Activated CD4-positive, alpha-beta T cell treated with anti-CD3 and anti-CD28 coated beads, Interleukin-2, amount 10 ng/mL, durations not matched to agents 7 days and 5 days (primary cell): ENCODE data around the gene SLC5A10. TPM values are rescaled to one million over a fixed set of nuclear protein-coding genes. Genes with fewer than 3 reads are reported as not detected.

ENCODE experiments used
- CTCF ChIA-PET: fragments of 350-600 bp; sonication (Branson Sonifier 250); formaldehyde crosslinking; loops from one replicate; lab custom pipeline; 2021; ENCODE audit warnings: antibody characterized with exemption; lab: Charles Lee
- POLR2A ChIA-PET: fragments of 350-600 bp; sonication (Branson Sonifier 250); formaldehyde crosslinking; loops from one replicate; lab custom pipeline; 2021; ENCODE audit warnings: antibody characterized with exemption; lab: Charles Lee
- DNase-seq: peaks from one replicate; pipeline ENCODE4 v3.0.0-alpha.2; 2020
- H3K27ac Mint-ChIP-seq: one replicate; pipeline ENCODE4 v1.8.0; 2021; ENCODE audit warnings: mild to moderate bottlenecking, moderate library complexity, mixed read lengths
- H3K27me3 Mint-ChIP-seq: one replicate; pipeline ENCODE4 v1.8.0; 2021; ENCODE audit warnings: mixed read lengths
- H3K36me3 Mint-ChIP-seq: one replicate; pipeline ENCODE4 v1.8.0; 2021; ENCODE audit warnings: low read depth, mixed read lengths
- H3K4me1 Mint-ChIP-seq: one replicate; pipeline ENCODE4 v1.8.0; 2021; ENCODE audit warnings: mixed read lengths
- H3K4me3 Mint-ChIP-seq: one replicate; pipeline ENCODE4 v1.8.0; 2021; ENCODE audit warnings: mild to moderate bottlenecking, moderate library complexity, mixed read lengths
- H3K9me3 Mint-ChIP-seq: one replicate; pipeline ENCODE4 v1.8.0; 2021; ENCODE audit warnings: mixed read lengths
- total RNA-seq, 2 experiments: library from RNA; stranded (reverse); gene quantifications; one replicate each; pipeline ENCODE4 v1.2.3, GENCODE V29; 2021

The SLC5A10 gene
- total RNA-seq, 2 experiments from 2014 or later: not detected

- H3K4me1 Mint-ChIP-seq: peaks cover 3% of the 10 kb centered on the region
- DNase-seq: no peak
- no peak overlapping the region for H3K4me3 Mint-ChIP-seq
- ChIA-PET CTCF (interaction anchor here (0.6 to 1.4 kb wide), 3 partner anchors 14 to 26 kb away, joined by 3 to 4 read pairs (median 3); no protein-coding TSS in a partner anchor), POLR2A (no interaction called here)
- no peaks in the 10 kb centered on the region for H3K36me3 Mint-ChIP-seq
- H3K27me3 Mint-ChIP-seq: no peaks in the 10 kb centered on the region
- no peak overlapping the region for H3K27ac Mint-ChIP-seq
- H3K9me3 Mint-ChIP-seq: no peaks in the 10 kb centered on the region
These were observed 29.3 kb downstream of the SLC5A10 start for GRCh38 chr17:18981335-18981641.

- H3K36me3 Mint-ChIP-seq: no peaks in the 10 kb centered on the region
- peaks cover 5% of the 10 kb centered on the region for H3K4me1 Mint-ChIP-seq
- H3K9me3 Mint-ChIP-seq: no peaks in the 10 kb centered on the region
- H3K27ac Mint-ChIP-seq: no peak overlapping the region
- H3K4me3 Mint-ChIP-seq: no peak overlapping the region
- no peaks in the 10 kb centered on the region for H3K27me3 Mint-ChIP-seq
- DNase-seq: no peak
- ChIA-PET CTCF (interaction anchor here (0.6 to 1.4 kb wide), 2 partner anchors 21 to 27 kb away, joined by 3 to 4 read pairs; no protein-coding TSS in a partner anchor), POLR2A (no interaction called here)
These were observed 29.9 kb downstream of the SLC5A10 start for GRCh38 chr17:18981642-18982424.

- POLR2A ChIA-PET: no interaction called here
- H3K27me3 Mint-ChIP-seq: no peaks in the 10 kb centered on the region
- H3K4me3 Mint-ChIP-seq: no peak overlapping the region
These were observed 32.5 kb downstream of the SLC5A10 start for GRCh38 chr17:18984273-18985114.

GRCh38 chr17:18985475-18985874 is 33.5 kb downstream of the SLC5A10 start:
- CTCF ChIA-PET: interaction anchor here (1.1 to 3.2 kb wide), 5 partner anchors 9 to 118 kb away, joined by 3 to 13 read pairs (median 3); no protein-coding TSS in a partner anchor
- Mint-ChIP-seq H3K4me3 (no peak overlapping the region), H3K27ac (no peak overlapping the region)

More at GRCh38 chr17:18984273-18985114, 32.5 kb downstream of the SLC5A10 start:
- peaks cover 13% of the 10 kb centered on the region for H3K4me1 Mint-ChIP-seq
- peaks cover 3% of the 10 kb centered on the region for H3K36me3 Mint-ChIP-seq
- DNase-seq: no peak
- no peaks in the 10 kb centered on the region for H3K9me3 Mint-ChIP-seq
- CTCF ChIA-PET: interaction anchor here (0.5 to 3.2 kb wide), 6 partner anchors 8 to 117 kb away, joined by 3 to 13 read pairs (median 4); no protein-coding TSS in a partner anchor
- H3K27ac Mint-ChIP-seq: peak overlapping the region; percentile 13

GRCh38 chr17:18986541-18987229 is 34.7 kb downstream of the SLC5A10 start:
- ChIA-PET POLR2A (no interaction called here), CTCF (interaction anchor here (0.9 to 3.2 kb wide), 3 partner anchors 10 to 18 kb away, joined by 3 to 13 read pairs (median 3); partner anchors contain the start of gene FAM83G)
- DNase-seq: no peak

More at GRCh38 chr17:18985475-18985874, 33.5 kb downstream of the SLC5A10 start:
- POLR2A ChIA-PET: no interaction called here
- Mint-ChIP-seq H3K36me3 (peaks cover 3% of the 10 kb centered on the region), H3K9me3 (no peaks in the 10 kb centered on the region), H3K27me3 (no peaks in the 10 kb centered on the region), H3K4me1 (peaks cover 13% of the 10 kb centered on the region)
- DNase-seq: no peak

GRCh38 chr17:18987230-18987610 is 35.3 kb downstream of the SLC5A10 start:
- ChIA-PET POLR2A (no interaction called here), CTCF (interaction anchor here (0.9 to 3.2 kb wide), 3 partner anchors 10 to 17 kb away, joined by 3 to 13 read pairs (median 3); partner anchors contain the start of gene FAM83G)
- H3K27me3 Mint-ChIP-seq: no peaks in the 10 kb centered on the region
- H3K4me1 Mint-ChIP-seq: peaks cover 15% of the 10 kb centered on the region
- no peaks in the 10 kb centered on the region for H3K9me3 Mint-ChIP-seq
- DNase-seq: no peak
- H3K4me3 Mint-ChIP-seq: no peak overlapping the region
- H3K36me3 Mint-ChIP-seq: peaks cover 3% of the 10 kb centered on the region
- H3K27ac Mint-ChIP-seq: no peak overlapping the region

More at GRCh38 chr17:18986541-18987229, 34.7 kb downstream of the SLC5A10 start:
- Mint-ChIP-seq H3K27me3 (no peaks in the 10 kb centered on the region), H3K4me3 (no peak overlapping the region), H3K36me3 (peaks cover 3% of the 10 kb centered on the region), H3K4me1 (peaks cover 13% of the 10 kb centered on the region), H3K9me3 (no peaks in the 10 kb centered on the region), H3K27ac (peak overlapping the region; percentile 14)

- Mint-ChIP-seq H3K36me3 (peaks cover 3% of the 10 kb centered on the region), H3K4me1 (peaks cover 23% of the 10 kb centered on the region), H3K4me3 (no peak overlapping the region), H3K27me3 (no peaks in the 10 kb centered on the region), H3K27ac (no peak overlapping the region), H3K9me3 (no peaks in the 10 kb centered on the region)
- POLR2A ChIA-PET: no interaction called here
- DNase-seq: no peak
- CTCF ChIA-PET: interaction anchor here (0.5 to 1.2 kb wide), 3 partner anchors 16 to 174 kb away, joined by 3 to 4 read pairs (median 3); partner anchors contain the start of gene FAM83G
These were observed 36.0 kb downstream of the SLC5A10 start for GRCh38 chr17:18987862-18988545.

- Mint-ChIP-seq H3K9me3 (no peaks in the 10 kb centered on the region), H3K4me1 (peaks cover 30% of the 10 kb centered on the region), H3K27ac (no peak overlapping the region), H3K4me3 (no peak overlapping the region), H3K27me3 (no peaks in the 10 kb centered on the region), H3K36me3 (peaks cover 3% of the 10 kb centered on the region)
- no peak for DNase-seq
- ChIA-PET CTCF (interaction anchor here (1.1 kb wide), 1 partner anchor 28 kb away, joined by 3 read pairs; no protein-coding TSS in a partner anchor), POLR2A (no interaction called here)
These were observed 36.7 kb downstream of the SLC5A10 start for GRCh38 chr17:18988546-18989173.

- no peak overlapping the region for H3K27ac Mint-ChIP-seq
- POLR2A ChIA-PET: no interaction called here
- CTCF ChIA-PET: interaction anchor here (1.2 to 2.8 kb wide), 3 partner anchors 14 to 29 kb away, joined by 3 to 8 read pairs (median 7); partner anchors contain the start of gene FAM83G
- peaks cover 6% of the 10 kb centered on the region for H3K9me3 Mint-ChIP-seq
- no peak for DNase-seq
- H3K4me1 Mint-ChIP-seq: peaks cover 33% of the 10 kb centered on the region
- no peak overlapping the region for H3K4me3 Mint-ChIP-seq
- no peaks in the 10 kb centered on the region for H3K27me3 Mint-ChIP-seq
- H3K36me3 Mint-ChIP-seq: peaks cover 10% of the 10 kb centered on the region
These were observed 38.4 kb downstream of the SLC5A10 start for GRCh38 chr17:18990331-18990730.

GRCh38 chr17:18991531-18992315 is 39.8 kb downstream of the SLC5A10 start:
- POLR2A ChIA-PET: no interaction called here
- peaks cover 18% of the 10 kb centered on the region for H3K36me3 Mint-ChIP-seq
- peaks cover 13% of the 10 kb centered on the region for H3K9me3 Mint-ChIP-seq
- CTCF ChIA-PET: interaction anchor here (0.6 to 2.8 kb wide), 5 partner anchors 12 to 795 kb away, joined by 3 to 8 read pairs (median 4); partner anchors contain the start of gene FAM83G
- H3K27ac Mint-ChIP-seq: no peak overlapping the region
- no peaks in the 10 kb centered on the region for H3K27me3 Mint-ChIP-seq
- peaks cover 29% of the 10 kb centered on the region for H3K4me1 Mint-ChIP-seq
- no peak overlapping the region for H3K4me3 Mint-ChIP-seq
- no peak for DNase-seq
